Erythroblast (primary cell): Measurements from ENCODE around the gene SIGLEC15.

Experiments
- DNase-seq, 2 experiments: peaks; one replicate each; lab custom pipeline; 2025; lab: John Stamatoyannopoulos, UW
- GATA1 ChIP-seq: IDR thresholded peaks from 2 replicates; pipeline ENCODE4 v1.6.1; 2011; ENCODE audit warnings: low read depth, mild to moderate bottlenecking, control low read depth, low read length, moderate library complexity
- POLR2A ChIP-seq: IDR thresholded peaks from 2 replicates; pipeline ENCODE4 v1.6.1; 2011; ENCODE audit warnings: mild to moderate bottlenecking, low read length

Gene SIGLEC15

GRCh38 chr18:45870419-45870818 is 44.9 kb downstream of the SIGLEC15 start:
- DNase-seq = no peak
- no peak for TF ChIP-seq GATA1
- no peak for TF ChIP-seq POLR2A

- DNase-seq = no peak
- TF ChIP-seq POLR2A (no peak), GATA1 (no peak)
These were observed 46.1 kb downstream of the SIGLEC15 start for GRCh38 chr18:45871431-45872084.

- TF ChIP-seq GATA1 = no peak
- no peak for TF ChIP-seq POLR2A
- DNase-seq = peak in 1 of 2 experiments; percentile 27
These were observed 49.2 kb downstream of the SIGLEC15 start for GRCh38 chr18:45874491-45875184.

GRCh38 chr18:45876161-45876560 is 50.7 kb downstream of the SIGLEC15 start:
- no peak for TF ChIP-seq GATA1
- TF ChIP-seq POLR2A = no peak

GRCh38 chr18:45877403-45877802 is 51.9 kb downstream of the SIGLEC15 start:
- no peak for DNase-seq
- TF ChIP-seq POLR2A = no peak
- no peak for TF ChIP-seq GATA1

More at GRCh38 chr18:45876161-45876560, 50.7 kb downstream of the SIGLEC15 start:
- no peak for DNase-seq

GRCh38 chr18:45879681-45880655 is 54.5 kb downstream of the SIGLEC15 start:
- TF ChIP-seq GATA1 = no peak
- no peak for TF ChIP-seq POLR2A
- DNase-seq = peak; percentile 78 to 90

GRCh38 chr18:45880876-45881558 is 55.5 kb downstream of the SIGLEC15 start:
- no peak for TF ChIP-seq GATA1
- no peak for TF ChIP-seq POLR2A
- DNase-seq = no peak

- TF ChIP-seq GATA1 (no peak), POLR2A (no peak)
- no peak for DNase-seq
These were observed 62.1 kb downstream of the SIGLEC15 start for GRCh38 chr18:45887585-45887984.

- no peak for TF ChIP-seq POLR2A
- no peak for TF ChIP-seq GATA1
- no peak for DNase-seq
These were observed 64.1 kb downstream of the SIGLEC15 start for GRCh38 chr18:45889419-45890064.

GRCh38 chr18:45890606-45891005 is 65.1 kb downstream of the SIGLEC15 start:
- no peak for DNase-seq
- TF ChIP-seq POLR2A = no peak
- TF ChIP-seq GATA1 = no peak

- no peak for TF ChIP-seq GATA1
- no peak for TF ChIP-seq POLR2A
- no peak for DNase-seq
These were observed 66.3 kb downstream of the SIGLEC15 start for GRCh38 chr18:45891806-45892205.
